ENCODE data around the gene MLIP.

Gene MLIP

GRCh38 chr6:54098450-54099044 is 12.7 kb upstream of the MLIP start:
- DNase-seq = no peak

GRCh38 chr6:54099225-54099624 is 12.0 kb upstream of the MLIP start:
- DNase-seq = no peak

- DNase-seq = no peak
Observed at GRCh38 chr6:54100411-54101006, 10.7 kb upstream of the MLIP start.

- DNase-seq = no peak
Observed at GRCh38 chr6:54102238-54102637, 9.0 kb upstream of the MLIP start.

GRCh38 chr6:54103497-54103896 is 7.7 kb upstream of the MLIP start:
- no peak for DNase-seq

- no peak for DNase-seq
Observed at GRCh38 chr6:54106727-54107126, 4.5 kb upstream of the MLIP start.

- DNase-seq = no peak
Observed at GRCh38 chr6:54107470-54108090, 3.7 kb upstream of the MLIP start.

- no peak for DNase-seq
Observed at GRCh38 chr6:54108271-54108670, 3.0 kb upstream of the MLIP start.

- DNase-seq = no peak
Observed at GRCh38 chr6:54109586-54109985, 1.7 kb upstream of the MLIP start.

GRCh38 chr6:54112151-54112650 is 958 bp downstream of the MLIP start:
- no peak for DNase-seq

- DNase-seq = no peak
Observed at GRCh38 chr6:54114991-54115390, 3.7 kb downstream of the MLIP start.

GRCh38 chr6:54115966-54116365 is 4.7 kb downstream of the MLIP start:
- DNase-seq = no peak

GRCh38 chr6:54118117-54118516 is 6.9 kb downstream of the MLIP start:
- no peak for DNase-seq

- DNase-seq = no peak
Observed at GRCh38 chr6:54125493-54125892, 14.2 kb downstream of the MLIP start.

- no peak for DNase-seq
Observed at GRCh38 chr6:54130179-54130578, 18.9 kb downstream of the MLIP start.

- DNase-seq = no peak
Observed at GRCh38 chr6:54132587-54132986, 21.3 kb downstream of the MLIP start.

- no peak for DNase-seq
Observed at GRCh38 chr6:54133186-54133585, 21.9 kb downstream of the MLIP start.

- no peak for DNase-seq
Observed at GRCh38 chr6:54134935-54135334, 23.7 kb downstream of the MLIP start.

GRCh38 chr6:54135665-54136369 is 24.6 kb downstream of the MLIP start:
- no peak for DNase-seq

- DNase-seq = no peak
Observed at GRCh38 chr6:54138795-54139194, 27.6 kb downstream of the MLIP start.

- DNase-seq = no peak
Observed at GRCh38 chr6:54140811-54141210, 29.6 kb downstream of the MLIP start.

GRCh38 chr6:54142889-54143519 is 31.8 kb downstream of the MLIP start:
- no peak for DNase-seq

GRCh38 chr6:54151861-54152260 is 40.6 kb downstream of the MLIP start:
- no peak for DNase-seq
